ENCODE results near the gene FIGNL1. TPM values are rescaled to one million over a fixed set of nuclear protein-coding genes. Genes with fewer than 3 reads are reported as not detected.

FIGNL1 gene
- total and polyA plus RNA-seq, 2 of the 4 experiments (the other 2 are of a cell fraction): 8.2 to 27.1 TPM

DNA sequence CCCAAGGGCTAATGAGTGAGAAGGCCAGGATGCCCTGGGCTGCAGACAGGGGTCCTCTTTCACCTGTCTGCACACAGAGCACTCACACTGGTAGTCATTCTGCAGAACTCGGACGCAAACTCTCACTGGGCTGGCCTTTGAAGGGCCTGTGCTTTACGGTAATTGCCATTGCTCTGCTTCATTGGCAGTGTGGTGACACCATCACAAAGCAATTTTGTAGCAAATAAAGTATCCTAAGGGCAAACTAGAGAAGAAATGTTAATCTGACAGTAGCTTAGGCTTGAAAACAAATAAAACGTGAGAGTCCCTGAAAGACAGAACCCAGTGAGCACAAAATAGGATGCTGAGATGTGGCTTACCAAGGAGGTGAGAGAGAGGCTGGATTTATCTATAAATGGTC is 30.6 kb upstream of the FIGNL1 start:
- TF ChIP-seq BHLHE40 (IDR thresholded peaks at IDR 0.05; ENCODE audit: low read depth, low read length): no peak
- no peak for TF ChIP-seq CEBPB (IDR thresholded peaks at IDR 0.05; ENCODE audit: low read depth, low read length)
- no peak for TF ChIP-seq RAD21 (IDR thresholded peaks at IDR 0.05; ENCODE audit: low read length)
- no peak for TF ChIP-seq MAZ (IDR thresholded peaks at IDR 0.05; ENCODE audit: borderline replicate concordance, low read depth, low read length)
- no peak for TF ChIP-seq MAFK (IDR thresholded peaks at IDR 0.05; ENCODE audit: low read depth, low read length)
- DNase-seq (no peak), ATAC-seq (ENCODE audit: low read depth) (no peak)
- Histone ChIP-seq H3K36me3 (ENCODE audit: control insufficient read depth, insufficient read depth, low read length) (no peaks in the 10 kb centered on the region), H2AK9ac (replicated peaks; ENCODE audit: low read depth, low read length, poor library complexity) (no peak overlapping the region), H2AFZ (replicated peaks; ENCODE audit: low read length, poor library complexity) (no peak overlapping the region), H3K56ac (ENCODE audit: extremely low read depth, insufficient read depth, low read length) (no peak overlapping the region), H3K4me3 (ENCODE audit: insufficient read depth, low read depth, low read length) (no peak overlapping the region), H2BK15ac (ENCODE audit: low read depth, low read length) (no peak overlapping the region), H3K4ac (ENCODE audit: low read depth, low read length) (no peak overlapping the region), H3K79me1 (ENCODE audit: low read depth in 1 of 2, low read length in 2 of 2) (no peaks in the 10 kb centered on the region), H4K20me1 (ENCODE audit: insufficient read depth, low read length) (no peaks in the 10 kb centered on the region), H4K8ac (ENCODE audit: low read depth in 2 of 2, low read length in 2 of 2) (no peak overlapping the region), H4K5ac (ENCODE audit: low read depth, low read length) (no peak overlapping the region), H2AK5ac (ENCODE audit: low read depth, low read length) (no peak overlapping the region), H2BK120ac (ENCODE audit: low read depth, low read length) (no peak overlapping the region), H3K9me3 (ENCODE audit: control insufficient read depth, insufficient read depth, low read length) (no peaks in the 10 kb centered on the region), H3K14ac (replicated peaks; ENCODE audit: low read depth, low read length) (no peak overlapping the region), H2BK5ac (ENCODE audit: low read depth, low read length, poor library complexity, severe bottlenecking) (no peak overlapping the region), H3K18ac (ENCODE audit: low read depth, low read length) (no peak overlapping the region), H3K23ac (ENCODE audit: low read depth, low read length) (no peak overlapping the region), H3K9me1 (ENCODE audit: insufficient read depth, low read length) (no peaks in the 10 kb centered on the region), H3K27ac (ENCODE audit: insufficient read depth, low read length) (no peak overlapping the region), H4K91ac (ENCODE audit: insufficient read depth, low read depth, low read length) (no peak overlapping the region), H3K4me1 (ENCODE audit: control insufficient read depth, insufficient read depth, low read length) (no peaks in the 10 kb centered on the region), H3K4me2 (ENCODE audit: low read depth, low read length) (no peak overlapping the region), H3K9ac (ENCODE audit: low read depth, low read length) (no peak overlapping the region), H2BK20ac (ENCODE audit: low read depth, low read length) (no peak overlapping the region), H3K27me3 (ENCODE audit: control insufficient read depth, insufficient read depth, low read length) (peaks cover 3% of the 10 kb centered on the region; the same call in 1 of the 2 replicates)
- in situ Hi-C loops (cut with MboI; ENCODE audit: low sequenced_read_pairs): no loop called here
- 57% methylated on average over 1 of the region's 4 CpGs; no CpG with 5 or more reads in 1 of the 2 experiments for WGBS, 2 experiments (ENCODE audit: extremely low coverage in 2 of 2, insufficient read length in 1 of 2)
- POLR2A ChIA-PET (ENCODE audit: unreplicated experiment): no interaction called here
- intact Hi-C loops (cut with micrococcal nuclease): loop anchor here (10.0 kb wide), 1 partner anchor 504 kb away; no protein-coding TSS in a partner anchor
- CTCF ChIA-PET: interaction anchor here (0.5 kb wide), 1 partner anchor 230 kb away, joined by 5 read pairs; no protein-coding TSS in a partner anchor
- BruUV-seq (replicated peaks): no TSS peak
- dilution Hi-C loops (cut with HindIII; ENCODE audit: low sequenced_read_pairs, unreplicated experiment): no loop called here
